GM18526 (cell line): ENCODE data around the gene MAB21L4.

Experiments
- POLR2A ChIP-seq: IDR thresholded peaks from 3 replicates; pipeline ENCODE4 v1.6.1; 2011; ENCODE audit not compliant: insufficient read length; ENCODE audit errors: extremely low read depth

Gene MAB21L4

DNA sequence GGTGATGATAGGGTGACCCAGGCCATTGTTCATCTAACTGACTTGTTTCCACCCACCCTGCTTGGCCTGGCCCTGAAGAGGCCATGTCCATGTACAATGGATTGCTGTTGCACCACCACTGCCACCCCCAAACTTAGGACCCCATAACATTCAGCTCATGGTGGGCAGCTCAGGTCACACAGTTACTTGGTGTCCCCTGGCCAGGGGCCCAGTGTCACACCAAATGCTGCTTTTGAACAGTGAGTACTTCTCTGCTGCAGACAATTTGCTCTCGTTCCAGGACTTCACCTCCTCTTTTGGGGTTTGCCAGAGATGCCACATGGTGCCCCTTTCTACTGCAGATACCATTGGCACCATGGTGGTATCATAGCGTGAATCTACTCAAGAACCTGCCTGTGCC is 11.7 kb downstream of the MAB21L4 start:
- no peak for TF ChIP-seq POLR2A

GRCh38 chr2:240881913-240882312 is 14.0 kb downstream of the MAB21L4 start:
- no peak for TF ChIP-seq POLR2A

DNA sequence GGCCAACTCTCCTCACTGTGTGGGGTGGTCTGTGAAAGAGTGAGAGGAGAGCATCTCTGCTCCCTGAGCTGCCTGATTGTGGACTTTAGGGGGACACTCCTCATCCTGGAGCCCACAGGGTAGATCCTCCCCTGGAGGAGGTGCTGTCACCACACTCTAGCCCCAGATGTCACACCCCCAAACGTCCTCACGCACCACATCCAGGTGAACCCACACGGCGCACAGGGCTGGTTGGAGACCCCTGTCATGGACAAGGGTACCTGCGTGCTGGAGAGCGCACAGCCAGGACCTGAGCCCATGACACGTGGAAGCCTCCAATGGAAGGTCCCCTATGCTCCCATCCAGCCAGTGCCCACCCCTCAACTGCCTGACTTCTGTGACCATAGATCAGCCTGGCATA is 16.9 kb downstream of the MAB21L4 start:
- TF ChIP-seq POLR2A: no peak

DNA sequence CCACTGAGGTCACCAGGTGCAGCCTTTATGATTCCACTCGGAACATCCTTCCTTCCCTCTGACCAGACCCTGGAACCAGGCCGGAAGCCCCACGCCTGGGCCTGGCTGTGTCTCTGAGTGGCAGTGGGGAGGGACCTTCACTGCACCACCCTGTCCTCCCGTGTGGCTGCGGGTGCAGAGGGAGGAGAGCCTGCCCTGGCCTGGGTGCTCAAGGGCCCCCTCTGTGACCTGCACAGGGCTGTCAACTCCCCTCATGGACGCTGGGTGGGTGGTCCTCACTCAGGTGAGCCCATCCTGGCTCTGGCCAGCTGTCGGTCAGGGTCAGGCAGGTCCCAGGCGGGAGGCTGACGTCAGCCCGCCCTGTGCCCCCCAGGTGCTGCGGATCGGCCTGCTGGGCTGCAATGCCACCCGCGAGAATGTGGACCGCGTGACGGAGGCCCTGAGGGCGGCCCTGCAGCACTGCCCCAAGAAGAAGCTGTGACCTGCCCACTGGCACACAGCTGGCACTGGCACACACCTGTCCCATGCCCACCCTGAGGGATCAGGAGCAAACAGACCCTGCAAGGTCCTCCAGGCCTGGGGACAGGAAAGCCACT is 17.5 kb downstream of the MAB21L4 start:
- TF ChIP-seq POLR2A: no peak

DNA sequence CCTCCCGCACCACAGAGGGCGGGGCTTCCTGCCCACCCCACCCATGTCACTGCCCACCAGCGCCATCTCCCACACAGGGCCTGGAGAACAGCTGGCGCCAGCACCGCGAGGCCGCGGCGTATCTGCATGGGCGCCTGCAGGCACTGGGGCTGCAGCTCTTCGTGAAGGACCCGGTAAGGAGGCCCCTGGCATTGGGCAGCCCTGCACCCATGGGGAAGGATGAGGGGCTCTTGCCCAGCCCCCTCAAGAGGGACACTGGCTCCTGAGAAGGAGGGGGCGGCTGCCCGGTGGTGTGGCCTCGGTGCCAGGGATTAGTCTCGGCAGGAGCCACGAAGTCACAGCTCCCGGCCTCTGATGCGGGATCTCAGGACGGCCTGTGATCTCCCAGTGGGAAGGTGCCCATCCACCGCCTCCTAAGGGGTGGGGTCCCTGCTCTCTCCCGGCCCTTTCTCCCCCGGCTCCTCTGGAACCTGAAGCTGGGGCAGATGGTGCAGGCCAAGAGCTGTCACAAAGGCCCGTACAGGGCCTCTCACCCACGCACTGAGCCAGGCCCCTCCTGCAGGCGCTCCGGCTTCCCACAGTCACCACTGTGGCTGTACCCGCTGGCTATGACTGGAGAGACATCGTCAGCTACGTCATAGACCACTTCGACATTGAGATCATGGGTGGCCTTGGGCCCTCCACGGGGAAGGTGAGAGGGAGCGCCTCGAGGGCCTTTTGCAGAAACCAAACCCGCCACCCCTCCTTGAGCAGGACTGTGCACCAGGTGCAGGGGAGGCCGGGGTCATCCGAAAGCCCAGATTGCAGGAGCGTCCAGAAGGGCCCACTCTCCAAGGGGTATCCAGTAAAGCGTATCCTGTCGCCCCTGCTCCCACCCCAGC is 18.3 kb downstream of the MAB21L4 start:
- TF ChIP-seq POLR2A: no peak

GRCh38 chr2:240876475-240877251 is 19.3 kb downstream of the MAB21L4 start:
- TF ChIP-seq POLR2A: no peak

GRCh38 chr2:240876035-240876474 is 19.9 kb downstream of the MAB21L4 start:
- no peak for TF ChIP-seq POLR2A

DNA sequence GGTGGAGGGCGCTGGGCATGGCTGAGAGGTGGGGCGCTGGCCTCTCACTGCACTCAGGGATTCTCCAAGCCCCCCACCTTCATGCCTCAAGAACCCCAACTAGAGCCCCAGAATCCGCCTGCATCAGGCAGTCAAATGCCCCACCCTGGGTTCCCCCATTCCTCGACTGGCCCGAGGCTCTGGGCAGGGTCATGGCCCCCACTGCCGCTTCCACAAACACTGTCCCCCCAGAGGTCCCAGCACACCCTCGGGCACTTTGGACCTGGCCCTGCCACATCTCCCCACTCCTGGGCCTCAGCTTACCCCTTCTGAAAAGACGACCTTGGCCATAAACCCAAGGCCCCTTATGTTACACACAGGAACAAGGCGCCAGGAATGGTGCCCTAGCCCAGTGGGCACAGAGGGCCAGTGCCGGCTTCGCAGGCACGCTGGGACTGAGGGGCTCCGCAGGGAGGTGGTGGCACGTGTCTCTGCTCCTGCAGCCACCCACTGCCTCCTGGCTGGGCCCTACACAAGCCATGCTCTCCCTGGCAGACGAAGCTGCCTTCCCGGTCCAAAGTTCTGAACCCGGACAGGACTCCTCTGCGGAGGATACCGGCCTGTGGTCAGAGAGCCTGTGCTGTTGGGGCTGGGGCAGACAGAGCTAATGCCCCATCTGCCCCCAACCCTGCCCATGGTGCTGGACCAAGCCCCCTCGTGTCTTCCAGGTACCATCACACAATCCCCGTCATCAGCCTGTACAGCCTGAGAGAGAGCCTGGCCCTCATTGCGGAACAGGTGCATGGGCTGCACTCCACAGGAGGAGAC is 20.5 kb downstream of the MAB21L4 start:
- TF ChIP-seq POLR2A: no peak

DNA sequence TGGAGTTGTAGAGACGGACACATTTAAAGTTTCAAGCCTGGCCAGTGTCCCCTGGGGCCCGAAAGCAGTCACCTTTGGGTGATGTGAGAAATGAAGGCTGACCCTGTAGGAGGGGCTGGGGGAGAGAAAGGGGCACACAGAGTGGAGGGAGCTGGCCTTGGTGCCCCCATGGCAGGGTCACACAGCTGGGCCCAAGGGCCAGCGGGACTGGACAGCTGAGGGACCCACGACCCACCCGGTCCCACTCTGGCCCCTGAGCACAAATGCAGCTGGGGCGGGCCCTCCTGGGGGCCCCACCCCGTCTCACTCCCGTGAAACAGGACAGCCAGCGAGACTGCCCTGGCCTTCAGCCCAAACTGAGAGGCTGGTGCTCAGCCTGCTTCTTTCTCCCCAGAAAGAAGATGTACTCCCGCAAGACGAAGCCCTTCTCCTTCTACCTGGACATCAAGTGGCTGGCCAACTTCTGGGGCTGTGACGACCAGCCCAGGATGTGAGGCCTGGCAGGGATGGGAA is 21.2 kb downstream of the MAB21L4 start:
- TF ChIP-seq POLR2A: no peak

DNA sequence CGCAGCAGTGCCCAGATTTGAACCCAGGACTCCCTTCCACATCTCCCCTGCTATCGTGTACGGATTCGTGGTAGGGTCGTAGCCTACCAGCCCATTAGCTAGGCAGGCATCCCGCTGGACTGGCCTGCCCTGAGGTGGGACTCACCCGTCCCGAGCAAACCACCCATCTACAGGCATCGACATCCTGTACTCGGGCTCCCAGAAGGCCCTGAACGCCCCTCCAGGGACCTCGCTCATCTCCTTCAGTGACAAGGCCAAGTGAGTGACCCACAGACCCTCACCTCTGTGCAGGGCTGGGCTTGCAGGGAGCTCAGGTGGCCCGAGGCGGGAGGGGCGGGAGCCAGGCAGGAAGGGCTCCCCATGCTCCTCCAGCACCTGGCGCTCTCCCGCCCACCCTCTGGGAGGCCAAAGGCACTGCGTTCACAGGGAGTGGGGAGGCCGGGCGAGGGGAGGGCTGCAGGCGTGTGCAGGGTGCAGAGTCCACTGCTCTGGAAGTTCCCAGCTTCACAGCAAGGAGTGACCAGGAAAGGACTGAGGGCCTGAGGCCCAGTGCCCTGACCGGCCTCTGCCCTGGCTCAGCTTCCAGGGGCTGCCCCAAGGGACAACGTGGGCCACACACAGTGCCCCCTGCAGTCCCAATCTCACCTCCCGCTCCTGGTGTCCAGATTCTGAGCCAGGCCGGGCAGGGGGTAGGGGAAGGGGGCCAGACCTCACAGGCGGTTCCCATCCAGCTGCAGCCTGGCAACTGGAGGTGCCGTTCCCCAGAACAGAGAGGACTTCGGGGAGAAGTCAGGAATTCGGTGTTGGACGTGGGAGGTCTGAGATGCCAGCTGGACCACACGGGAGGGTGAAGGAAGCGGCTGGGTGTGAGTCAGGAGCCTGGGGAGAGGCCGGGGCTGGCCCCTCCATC is 21.9 kb downstream of the MAB21L4 start:
- TF ChIP-seq POLR2A: no peak

GRCh38 chr2:240873098-240873788 is 22.7 kb downstream of the MAB21L4 start:
- TF ChIP-seq POLR2A: no peak

- no peak for TF ChIP-seq POLR2A
These were observed 23.4 kb downstream of the MAB21L4 start for GRCh38 chr2:240872317-240873097.

- no peak for TF ChIP-seq POLR2A
These were observed 24.6 kb downstream of the MAB21L4 start for GRCh38 chr2:240871071-240871958.
